ENCODE measurements around the gene CRNKL1.
A peak's percentile ranks its signal among the peaks of the same experiment; 100 is the strongest.

The CRNKL1 gene

GRCh38 chr20:20052074-20052970 lies at the start of gene CRNKL1, which contains the start of gene CFAP61:
CRNKL1 (minus strand) TSS chr20:20052466; CDS start chr20:20052342, 124 bp downstream.
CFAP61 (plus strand) TSS chr20:20052532; CDS start chr20:20056654, 4,122 bp downstream.
- DNase-seq, result peak; percentile 97

- no peak for DNase-seq
These were observed 48.6 kb upstream of the CRNKL1 start for GRCh38 chr20:20100881-20101280.

- DNase-seq, result no peak
These were observed 44.2 kb upstream of the CRNKL1 start for GRCh38 chr20:20096421-20096820.

- no peak for DNase-seq
These were observed 43.0 kb upstream of the CRNKL1 start for GRCh38 chr20:20095114-20095872.

GRCh38 chr20:20094410-20094809 lies 42.1 kb upstream of the CRNKL1 start:
- DNase-seq, result no peak

- no peak for DNase-seq
These were observed 40.6 kb upstream of the CRNKL1 start for GRCh38 chr20:20092827-20093226.

GRCh38 chr20:20089939-20090338 lies 37.7 kb upstream of the CRNKL1 start:
- DNase-seq, result no peak

- no peak for DNase-seq
These were observed 36.8 kb upstream of the CRNKL1 start for GRCh38 chr20:20089018-20089417.

GRCh38 chr20:20085812-20086211 lies 33.5 kb upstream of the CRNKL1 start:
- no peak for DNase-seq

- DNase-seq, result no peak
These were observed 32.8 kb upstream of the CRNKL1 start for GRCh38 chr20:20085071-20085470.

GRCh38 chr20:20084296-20084752 lies 32.1 kb upstream of the CRNKL1 start:
- no peak for DNase-seq

- no peak for DNase-seq
These were observed 31.5 kb upstream of the CRNKL1 start for GRCh38 chr20:20083807-20084206.

- DNase-seq, result no peak
These were observed 27.0 kb upstream of the CRNKL1 start for GRCh38 chr20:20079102-20079784.

GRCh38 chr20:20078041-20078440 lies 25.8 kb upstream of the CRNKL1 start:
- DNase-seq, result no peak

GRCh38 chr20:20076297-20077065 lies 24.2 kb upstream of the CRNKL1 start:
- no peak for DNase-seq

- no peak for DNase-seq
These were observed 22.8 kb upstream of the CRNKL1 start for GRCh38 chr20:20075032-20075431.

- no peak for DNase-seq
These were observed 21.6 kb upstream of the CRNKL1 start for GRCh38 chr20:20073801-20074371.

- DNase-seq, result no peak
These were observed 18.8 kb upstream of the CRNKL1 start for GRCh38 chr20:20070871-20071726.

GRCh38 chr20:20065361-20065760 lies 13.1 kb upstream of the CRNKL1 start:
- no peak for DNase-seq

GRCh38 chr20:20063941-20064702 lies 11.9 kb upstream of the CRNKL1 start:
- no peak for DNase-seq
